ENCODE measurements around the gene TRIM34. TPM values are rescaled to one million over a fixed set of nuclear protein-coding genes. Genes with fewer than 3 reads are reported as not detected.
"Not testable (repeated sequence)": the region's sequence is repeated elsewhere in the genome, so short reads cannot be mapped to it uniquely, and the experiment has no call there.

TRIM34 gene
- total and polyA plus RNA-seq, 3 donors from 2014 or later: 6.5 to 7.6 (median 6.5) TPM

DNA sequence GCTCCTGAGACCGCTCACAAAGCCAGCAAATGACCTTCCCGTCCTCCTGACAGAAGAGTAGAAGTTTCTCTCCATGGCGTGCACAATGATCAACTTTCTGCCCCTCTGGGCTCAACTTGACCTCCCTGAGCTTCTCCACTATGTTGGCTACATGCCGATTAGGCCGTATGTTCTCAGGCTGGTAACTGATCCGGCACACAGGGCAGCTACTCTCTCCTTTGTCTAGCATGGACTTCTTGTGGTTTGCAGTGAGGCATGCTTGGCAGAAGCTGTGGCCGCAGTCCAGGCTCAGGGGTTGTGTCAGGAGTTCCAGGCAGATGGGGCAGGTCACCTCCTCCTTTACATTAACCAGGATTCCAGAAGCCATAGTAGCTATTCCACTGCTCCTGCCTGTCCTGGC lies 55.0 kb downstream of the TRIM34 start:
- Histone ChIP-seq H3K4me3 (no peak overlapping the region), H3K4me1 (peaks cover 5% of the 10 kb centered on the region), H3K27me3 (no peaks in the 10 kb centered on the region), H3K27ac (no peak overlapping the region), H3K36me3 (ENCODE audit: low read depth, missing control alignments) (no peaks in the 10 kb centered on the region), H3K9me3 (no peaks in the 10 kb centered on the region)
- WGBS, 2 donors: 95 to 98% methylated on average over 7 of the region's 7 CpGs
- DNase-seq: no peak
- intact Hi-C loops (cut with DNase I; ENCODE audit: low total_unique reads): no loop called here
- TF ChIP-seq POLR2A (IDR thresholded peaks at IDR 0.05): no peak
- TF ChIP-seq, protein P1, sequence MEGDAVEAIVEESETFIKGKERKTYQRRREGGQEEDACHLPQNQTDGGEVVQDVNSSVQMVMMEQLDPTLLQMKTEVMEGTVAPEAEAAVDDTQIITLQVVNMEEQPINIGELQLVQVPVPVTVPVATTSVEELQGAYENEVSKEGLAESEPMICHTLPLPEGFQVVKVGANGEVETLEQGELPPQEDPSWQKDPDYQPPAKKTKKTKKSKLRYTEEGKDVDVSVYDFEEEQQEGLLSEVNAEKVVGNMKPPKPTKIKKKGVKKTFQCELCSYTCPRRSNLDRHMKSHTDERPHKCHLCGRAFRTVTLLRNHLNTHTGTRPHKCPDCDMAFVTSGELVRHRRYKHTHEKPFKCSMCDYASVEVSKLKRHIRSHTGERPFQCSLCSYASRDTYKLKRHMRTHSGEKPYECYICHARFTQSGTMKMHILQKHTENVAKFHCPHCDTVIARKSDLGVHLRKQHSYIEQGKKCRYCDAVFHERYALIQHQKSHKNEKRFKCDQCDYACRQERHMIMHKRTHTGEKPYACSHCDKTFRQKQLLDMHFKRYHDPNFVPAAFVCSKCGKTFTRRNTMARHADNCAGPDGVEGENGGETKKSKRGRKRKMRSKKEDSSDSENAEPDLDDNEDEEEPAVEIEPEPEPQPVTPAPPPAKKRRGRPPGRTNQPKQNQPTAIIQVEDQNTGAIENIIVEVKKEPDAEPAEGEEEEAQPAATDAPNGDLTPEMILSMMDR (IDR thresholded peaks at IDR 0.05): no peak

DNA sequence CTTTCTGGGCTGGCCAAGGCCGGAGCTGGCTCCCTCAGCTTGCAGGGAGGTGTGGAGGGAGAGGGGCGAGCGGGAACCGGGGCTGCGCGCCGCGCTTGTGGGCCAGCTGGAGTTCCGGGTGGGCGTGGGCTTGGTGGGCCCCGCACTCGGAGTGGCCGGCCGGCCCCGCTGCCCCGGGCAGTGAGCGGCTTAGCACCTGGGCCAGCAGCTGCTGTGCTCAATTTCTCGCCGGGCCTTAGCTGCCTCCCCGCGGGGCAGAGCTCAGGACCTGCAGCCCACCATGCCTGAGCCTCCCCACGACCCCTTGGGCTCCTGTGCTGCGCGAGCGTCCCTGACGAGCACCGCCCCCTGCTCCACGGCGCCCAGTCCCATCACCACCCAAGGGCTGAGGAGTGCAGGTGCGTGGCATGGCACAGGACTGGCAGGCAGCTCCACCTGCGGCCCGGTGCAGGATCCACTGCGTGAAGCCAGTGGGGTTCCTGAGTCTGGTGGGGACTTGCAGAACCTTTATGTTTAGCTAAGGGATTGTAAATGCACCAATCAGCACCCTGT lies 58.2 kb downstream of the TRIM34 start:
- peak overlapping the region in 1 of 2 donors; percentile 10 for H3K4me3 ChIP-seq
- H3K36me3 ChIP-seq (ENCODE audit: low read depth, missing control alignments); intact Hi-C loops (cut with DNase I; ENCODE audit: low total_unique reads); DNase-seq; H3K4me1 ChIP-seq; H3K27ac ChIP-seq; H3K27me3 ChIP-seq; H3K9me3 ChIP-seq: not testable (repeated sequence)
- 62% methylated on average over 20 of the region's 33 CpGs; no CpG with 5 or more reads in 1 of the 2 donors for WGBS, 2 donors

DNA sequence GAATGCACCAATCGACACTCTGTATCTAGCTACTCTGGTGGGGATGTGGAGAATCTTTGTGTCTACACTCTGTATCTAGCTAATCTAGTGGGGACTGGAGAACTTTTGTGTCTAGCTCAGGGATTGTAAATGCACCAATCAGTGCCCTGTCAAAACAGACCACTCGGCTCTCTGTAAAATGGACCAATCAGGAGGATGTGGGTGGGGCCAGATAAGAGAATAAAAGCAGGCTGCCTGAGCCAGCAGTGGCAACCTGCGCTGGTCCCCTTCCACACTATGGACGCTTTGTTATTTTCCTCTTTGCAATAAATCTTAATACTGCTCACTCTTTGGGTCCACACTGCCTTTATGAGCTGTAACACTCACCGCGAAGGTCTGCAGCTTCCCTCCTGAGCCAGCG lies 58.8 kb downstream of the TRIM34 start:
- H3K4me1 ChIP-seq; H3K4me3 ChIP-seq; H3K27me3 ChIP-seq; intact Hi-C loops (cut with DNase I; ENCODE audit: low total_unique reads); H3K9me3 ChIP-seq; H3K36me3 ChIP-seq (ENCODE audit: low read depth, missing control alignments); DNase-seq: not testable (repeated sequence)
- 62 to 74% methylated on average over 7 of the region's 7 CpGs for WGBS, 2 donors
- peak overlapping the region in 1 of 2 donors; percentile 91 for H3K27ac ChIP-seq

DNA sequence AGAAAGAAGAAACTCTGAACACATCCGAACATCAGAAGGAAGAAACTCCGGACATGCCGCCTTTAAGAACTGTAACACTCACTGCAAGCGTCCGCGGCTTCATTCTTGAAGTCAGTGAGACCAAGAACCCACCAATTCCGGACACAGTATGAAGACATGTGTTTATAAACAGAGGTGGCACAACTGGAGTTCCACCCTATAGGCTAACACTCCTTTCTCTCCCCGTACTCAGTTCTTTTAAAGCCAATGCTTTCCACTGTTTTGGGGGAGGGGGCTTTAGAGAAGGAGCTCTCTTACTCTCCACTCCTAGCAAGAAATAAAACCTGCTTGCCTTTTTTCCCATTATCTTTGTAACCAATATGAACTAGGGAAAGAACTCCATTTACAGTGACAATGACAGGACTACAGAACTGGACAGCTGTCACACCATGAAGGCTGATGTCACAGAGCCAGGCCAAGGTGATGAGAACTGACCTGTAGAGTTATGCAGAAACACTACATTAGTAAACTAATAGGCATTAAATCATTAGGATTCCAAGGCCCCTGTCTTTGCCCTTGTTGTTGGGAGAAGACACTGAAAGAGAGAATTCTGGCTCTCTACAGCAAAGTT lies 59.3 kb downstream of the TRIM34 start:
- TF ChIP-seq POLR2A (IDR thresholded peaks at IDR 0.05): no peak
- TF ChIP-seq, protein P1 (IDR thresholded peaks at IDR 0.05): no peak
- DNase-seq: no peak
- intact Hi-C loops (cut with DNase I; ENCODE audit: low total_unique reads): no loop called here

DNA sequence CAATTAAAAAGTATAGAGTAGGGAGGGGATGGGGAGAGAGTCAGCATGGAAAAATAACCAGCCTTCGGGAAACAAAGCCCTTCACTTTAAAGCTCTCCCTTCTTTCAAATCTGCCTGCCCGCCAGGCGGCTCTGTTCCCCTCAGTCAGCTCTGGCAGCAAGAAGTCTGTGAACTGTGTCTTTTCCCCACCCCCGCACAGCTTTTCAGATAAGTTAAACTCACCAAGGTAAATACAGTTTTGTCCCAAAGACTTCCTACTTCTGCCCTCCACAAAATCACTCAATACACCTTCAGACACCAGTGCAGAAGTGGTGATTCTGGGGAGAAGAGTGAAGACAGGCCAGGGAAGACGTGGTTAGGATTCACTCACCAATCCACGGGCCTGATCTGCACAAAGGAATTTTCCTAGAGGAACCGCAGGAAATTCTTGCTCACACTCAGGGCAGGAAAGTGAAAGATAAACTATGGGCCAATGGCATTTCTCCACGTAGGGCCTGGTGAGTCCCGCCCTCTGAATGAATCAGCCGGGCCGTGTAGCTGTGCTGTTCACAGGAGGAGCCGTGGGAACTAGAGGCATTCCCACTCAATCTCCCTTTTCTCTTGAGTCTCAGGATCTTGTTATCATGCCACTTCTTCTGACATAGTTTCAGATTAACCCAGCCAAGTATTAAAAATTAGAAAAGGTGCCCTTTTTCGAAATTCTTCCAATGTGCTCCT lies 60.0 kb downstream of the TRIM34 start, which contains the start of gene TRIM5:
Gene TRIM5 (minus strand): TSS at position 429 of the 717 bp plus-strand sequence. CDS start 4,897 bp downstream, outside the sequence.
- intact Hi-C loops (cut with DNase I; ENCODE audit: low total_unique reads): no loop called here
- Histone ChIP-seq H3K27ac (peak within 1 kb of the TSS; percentile 89 to 91), H3K27me3 (no peaks in the 10 kb centered on the region), H3K9me3 (no peaks in the 10 kb centered on the region), H3K4me1 (peaks cover 5% of the 10 kb centered on the region), H3K36me3 (ENCODE audit: low read depth, missing control alignments) (no peaks in the 10 kb centered on the region), H3K4me3 (peak within 1 kb of the TSS; percentile 24 to 53)
- WGBS, 2 donors: 12 to 13% methylated on average over 13 of the region's 13 CpGs
- DNase-seq: peak; percentile 94
- TF ChIP-seq, protein P1 (IDR thresholded peaks at IDR 0.05): peak; percentile 43 to 52 (median 47)
- peak; percentile 55 for TF ChIP-seq POLR2A (IDR thresholded peaks at IDR 0.05)

More for the DNA sequence above, 59.3 kb downstream of the TRIM34 start:
- H3K27me3 ChIP-seq: no peaks in the 10 kb centered on the region
- peak overlapping the region; percentile 89 to 91 for H3K27ac ChIP-seq
- peak overlapping the region; percentile 24 to 53 for H3K4me3 ChIP-seq
- 58 to 67% methylated on average over 8 of the region's 8 CpGs for WGBS, 2 donors
- H3K4me1 ChIP-seq: peaks cover 5% of the 10 kb centered on the region
- no peaks in the 10 kb centered on the region for H3K9me3 ChIP-seq
- H3K36me3 ChIP-seq (ENCODE audit: low read depth, missing control alignments): no peaks in the 10 kb centered on the region

Measured in testis (tissue), 3 donors.